Karpas-422 (cell line): ENCODE measurements around the gene DNMT1. TPM values are rescaled to one million over a fixed set of nuclear protein-coding genes. Genes with fewer than 3 reads are reported as not detected.
"Not testable (repeated sequence)": the region's sequence is repeated elsewhere in the genome, so short reads cannot be mapped to it uniquely, and the experiment has no call there.

ENCODE experiments used
- DNase-seq: peaks from one replicate; pipeline ENCODE4 v3.0.0-alpha.2; 2015
- H2AFZ ChIP-seq: fragments of 200-600 bp; sonication (generic); 2 replicates; pipeline ENCODE4 v1.6.1; 2014; ENCODE audit warnings: antibody characterized with exemption, low read length, mixed read lengths
- H3K27ac ChIP-seq: fragments of 200-600 bp; sonication (generic); 2 replicates; pipeline ENCODE4 v1.5.1; 2014; ENCODE audit warnings: mild to moderate bottlenecking, low read length, moderate library complexity
- H3K27me3 ChIP-seq: fragments of 200-600 bp; sonication (generic); 2 replicates; pipeline ENCODE4 v1.6.1; 2014; ENCODE audit warnings: low read length, mixed read lengths
- H3K36me3 ChIP-seq: fragments of 200-600 bp; sonication (generic); 2 replicates; pipeline ENCODE4 v1.6.1; 2014; ENCODE audit warnings: low read length, mixed read lengths; ENCODE audit not compliant: insufficient read depth
- H3K4me1 ChIP-seq: fragments of 200-600 bp; sonication (generic); 2 replicates; pipeline ENCODE4 v1.6.1; 2014; ENCODE audit warnings: mild to moderate bottlenecking, low read length, mixed read lengths
- H3K4me2 ChIP-seq: fragments of 200-600 bp; sonication (generic); 2 replicates; pipeline ENCODE4 v1.6.1; 2014; ENCODE audit warnings: low read length, low read depth, mild to moderate bottlenecking; ENCODE audit not compliant: poor library complexity, severe bottlenecking
- H3K4me3 ChIP-seq: fragments of 200-600 bp; sonication (generic); 2 replicates; pipeline ENCODE4 v1.5.1; 2014; ENCODE audit warnings: mild to moderate bottlenecking, antibody characterized with exemption, low read length, mixed read lengths
- H3K79me2 ChIP-seq: fragments of 200-600 bp; sonication (generic); 2 replicates; pipeline ENCODE4 v1.6.1; 2014; ENCODE audit warnings: mild to moderate bottlenecking, low read length, mixed read lengths
- H3K9ac ChIP-seq: fragments of 200-600 bp; sonication (generic); 2 replicates; pipeline ENCODE4 v1.6.0; 2014; ENCODE audit warnings: low read length
- H3K9me2 ChIP-seq: fragments of 200-600 bp; sonication (generic), shearing (Covaris generic); replicated peaks from 2 replicates; pipeline ENCODE4 v1.6.0; 2014; ENCODE audit warnings: mild to moderate bottlenecking, low read length, moderate library complexity; ENCODE audit not compliant: insufficient read depth
- H3K9me3 ChIP-seq: fragments of 300-700, 200-600 bp; sonication (generic); 2 replicates; pipeline ENCODE4 v1.6.1; 2014; ENCODE audit warnings: low read length, mixed read lengths
- H4K20me1 ChIP-seq: fragments of 200-600 bp; sonication (generic); 2 replicates; pipeline ENCODE4 v1.6.1; 2014; ENCODE audit warnings: mild to moderate bottlenecking, antibody characterized with exemption, low read length, low read depth; ENCODE audit not compliant: insufficient read depth
- total RNA-seq: library from RNA; depleted of rRNA; stranded (reverse); fragments of >200 nt; shearing (Covaris generic); gene quantifications from 2 replicates; pipeline ENCODE4 v1.2.3, GENCODE V29; 2014; ENCODE audit warnings: low replicate concordance

The DNMT1 gene
- total RNA-seq, 1 experiment from 2014 or later: 94.9 TPM

DNA sequence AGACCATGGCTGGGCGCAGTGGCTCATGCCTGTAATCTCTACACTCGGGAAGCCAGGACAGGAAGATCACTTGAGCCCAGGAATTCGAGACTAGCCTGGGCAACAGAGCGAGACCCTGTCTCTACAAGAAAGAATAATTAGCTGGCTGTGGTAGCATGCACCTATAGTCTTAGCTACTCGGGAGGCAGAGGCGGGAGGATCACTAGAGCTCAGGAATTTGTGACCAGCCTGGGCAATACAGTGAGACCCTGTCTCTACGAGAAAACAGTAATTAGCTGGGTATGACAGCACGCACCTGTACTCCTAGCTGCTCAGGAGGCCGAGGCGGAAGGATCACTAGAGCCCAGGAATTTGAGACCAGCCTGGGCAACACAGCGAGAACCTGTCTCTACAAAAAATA is 7.4 kb downstream of the DNMT1 start:
- Histone ChIP-seq H3K4me3 (no peak overlapping the region), H3K9me3 (no peaks in the 10 kb centered on the region), H3K9me2 (no peaks in the 10 kb centered on the region), H4K20me1 (peaks cover 42% of the 10 kb centered on the region), H3K4me1 (peaks cover 3% of the 10 kb centered on the region; the same call in 1 of the 2 replicates), H3K9ac (no peak overlapping the region), H3K79me2 (peaks cover 91% of the 10 kb centered on the region), H3K27ac (no peak overlapping the region), H3K36me3 (peaks cover 27% of the 10 kb centered on the region), H3K4me2 (no peak overlapping the region), H3K27me3 (no peaks in the 10 kb centered on the region), H2AFZ (no peak overlapping the region)
- DNase-seq: no peak

DNA sequence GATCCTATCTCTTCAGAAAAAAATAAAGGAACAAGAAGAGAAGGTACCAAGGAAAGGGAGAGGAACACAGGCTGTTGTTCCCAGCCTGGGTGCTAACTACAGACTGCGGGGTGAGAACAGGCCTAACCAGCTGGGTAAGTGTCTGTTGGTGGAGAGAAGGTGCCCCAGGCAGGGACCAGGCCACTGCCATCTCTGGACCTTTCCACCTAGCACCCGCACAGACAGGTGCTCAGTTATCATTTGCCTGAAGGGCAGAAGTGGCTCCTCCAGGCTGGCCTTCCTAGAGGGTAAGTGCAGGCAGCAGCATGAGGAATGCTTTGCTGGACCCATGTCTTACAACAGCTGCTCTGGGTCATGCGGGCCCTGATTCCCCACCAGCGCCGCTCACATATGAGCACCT is 10.1 kb downstream of the DNMT1 start:
- H3K79me2 ChIP-seq: peaks cover 83% of the 10 kb centered on the region
- H3K4me3 ChIP-seq: no peak overlapping the region
- no peaks in the 10 kb centered on the region for H3K9me2 ChIP-seq
- no peak overlapping the region for H3K9ac ChIP-seq
- no peak overlapping the region for H2AFZ ChIP-seq
- H3K27ac ChIP-seq: no peak overlapping the region
- H3K4me1 ChIP-seq: no peaks in the 10 kb centered on the region; the same call in 1 of the 2 replicates
- no peak overlapping the region for H3K4me2 ChIP-seq
- H3K36me3 ChIP-seq: peaks cover 30% of the 10 kb centered on the region; the same call in 1 of the 2 replicates
- H4K20me1 ChIP-seq: peaks cover 27% of the 10 kb centered on the region; the same call in 1 of the 2 replicates
- no peak for DNase-seq
- H3K9me3 ChIP-seq: no peaks in the 10 kb centered on the region
- H3K27me3 ChIP-seq: no peaks in the 10 kb centered on the region

DNA sequence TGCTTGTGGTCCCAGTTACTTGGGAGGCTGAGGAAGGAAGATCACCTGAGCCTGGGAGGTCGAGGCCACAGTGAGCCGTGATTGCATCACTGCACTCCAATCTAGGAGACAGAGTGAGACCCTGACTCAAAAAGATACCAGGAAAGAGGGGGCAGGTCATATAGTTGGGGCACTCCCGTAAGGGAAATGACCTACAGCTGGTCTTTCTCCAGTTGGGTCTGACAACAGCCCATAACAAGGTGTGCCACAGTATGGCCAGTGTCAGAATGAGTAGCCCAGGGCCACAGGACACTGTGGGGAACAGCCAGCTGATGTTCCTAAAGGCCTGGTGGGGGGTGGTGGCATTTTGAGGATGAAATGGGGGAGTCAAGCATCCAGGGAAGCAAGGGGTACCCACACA is 10.8 kb downstream of the DNMT1 start:
- Histone ChIP-seq H3K9me3 (no peaks in the 10 kb centered on the region), H3K27me3 (no peaks in the 10 kb centered on the region), H3K4me1 (no peaks in the 10 kb centered on the region), H3K4me2 (no peak overlapping the region), H3K4me3 (no peak overlapping the region), H3K36me3 (peaks cover 34% of the 10 kb centered on the region; the same call in 1 of the 2 replicates), H3K27ac (no peak overlapping the region), H3K9me2 (no peaks in the 10 kb centered on the region), H2AFZ (no peak overlapping the region), H3K79me2 (peaks cover 80% of the 10 kb centered on the region), H3K9ac (no peak overlapping the region), H4K20me1 (peaks cover 24% of the 10 kb centered on the region; the same call in 1 of the 2 replicates)
- DNase-seq: no peak

DNA sequence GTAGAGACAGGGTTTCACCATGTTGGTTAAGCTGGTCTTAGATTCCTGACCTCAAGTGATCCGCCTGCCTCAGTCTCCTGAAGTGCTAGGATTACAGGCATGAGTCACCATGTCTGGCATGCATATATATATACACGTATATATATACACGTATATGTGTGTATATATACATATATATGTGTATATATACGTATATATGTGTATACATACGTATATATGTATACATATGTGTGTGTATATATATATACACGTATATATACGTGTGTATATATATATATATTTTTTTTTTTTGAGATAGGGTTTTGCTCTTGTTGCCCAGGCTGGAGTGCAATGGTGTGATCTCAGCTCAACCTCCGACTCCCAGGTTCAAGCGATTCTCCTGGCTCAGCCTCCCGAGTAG is 11.9 kb downstream of the DNMT1 start:
- no peak overlapping the region for H3K9ac ChIP-seq
- H3K4me1 ChIP-seq: no peaks in the 10 kb centered on the region
- no peaks in the 10 kb centered on the region for H3K9me3 ChIP-seq
- peaks cover 18% of the 10 kb centered on the region; the same call in 1 of the 2 replicates for H4K20me1 ChIP-seq
- DNase-seq: no peak
- no peak overlapping the region for H2AFZ ChIP-seq
- H3K4me2 ChIP-seq: no peak overlapping the region
- peaks cover 34% of the 10 kb centered on the region; the same call in 1 of the 2 replicates for H3K36me3 ChIP-seq
- no peaks in the 10 kb centered on the region for H3K27me3 ChIP-seq
- H3K9me2 ChIP-seq: no peaks in the 10 kb centered on the region
- no peak overlapping the region for H3K27ac ChIP-seq
- no peak overlapping the region for H3K4me3 ChIP-seq
- H3K79me2 ChIP-seq: peaks cover 70% of the 10 kb centered on the region

DNA sequence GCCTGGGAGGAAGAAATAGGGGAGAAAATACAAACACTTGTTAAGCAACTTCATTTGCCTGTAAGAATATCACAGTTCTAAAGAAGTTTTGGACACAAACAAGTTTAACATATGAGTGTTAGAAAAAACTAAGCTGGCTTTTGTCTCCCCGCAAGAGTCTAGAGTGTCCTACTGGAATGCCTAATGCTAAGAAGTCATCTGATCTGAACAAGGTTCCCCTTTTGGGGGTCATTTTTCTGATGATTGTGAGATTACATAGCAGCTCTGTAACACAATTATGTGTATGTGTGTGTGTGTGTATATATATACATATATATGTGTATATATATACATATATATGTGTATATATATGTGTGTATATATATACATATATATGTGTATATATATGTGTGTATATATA is 12.7 kb downstream of the DNMT1 start:
- Histone ChIP-seq H3K9ac (no peak overlapping the region), H3K36me3 (peaks cover 39% of the 10 kb centered on the region; the same call in 1 of the 2 replicates), H3K4me3 (no peak overlapping the region), H2AFZ (no peak overlapping the region), H3K27ac (no peak overlapping the region), H3K79me2 (peaks cover 64% of the 10 kb centered on the region), H3K9me3 (no peaks in the 10 kb centered on the region), H4K20me1 (peaks cover 12% of the 10 kb centered on the region; the same call in 1 of the 2 replicates), H3K27me3 (no peaks in the 10 kb centered on the region), H3K4me1 (no peaks in the 10 kb centered on the region), H3K9me2 (no peaks in the 10 kb centered on the region), H3K4me2 (no peak overlapping the region)
- DNase-seq: no peak

DNA sequence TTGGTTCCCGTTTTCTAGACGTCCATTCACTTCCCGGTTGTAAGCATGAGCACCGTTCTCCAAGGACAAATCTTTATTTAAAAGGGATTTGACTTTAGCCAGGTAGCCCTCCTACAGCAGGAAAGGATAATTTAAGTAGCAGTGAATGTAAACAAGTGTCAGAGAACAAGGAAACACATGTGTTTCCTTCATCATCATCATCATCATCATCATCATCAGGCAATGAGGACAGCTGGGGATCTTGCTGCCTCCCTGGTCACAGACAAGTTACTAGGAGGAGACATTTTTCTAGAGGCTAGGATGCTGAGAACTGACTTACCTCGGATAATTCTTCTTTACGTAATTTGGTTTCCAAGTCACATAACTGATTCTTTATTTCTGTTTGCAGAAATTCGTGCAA is 14.3 kb downstream of the DNMT1 start:
- Histone ChIP-seq H3K79me2 (peaks cover 56% of the 10 kb centered on the region), H2AFZ (no peak overlapping the region), H3K4me1 (no peaks in the 10 kb centered on the region)

DNA sequence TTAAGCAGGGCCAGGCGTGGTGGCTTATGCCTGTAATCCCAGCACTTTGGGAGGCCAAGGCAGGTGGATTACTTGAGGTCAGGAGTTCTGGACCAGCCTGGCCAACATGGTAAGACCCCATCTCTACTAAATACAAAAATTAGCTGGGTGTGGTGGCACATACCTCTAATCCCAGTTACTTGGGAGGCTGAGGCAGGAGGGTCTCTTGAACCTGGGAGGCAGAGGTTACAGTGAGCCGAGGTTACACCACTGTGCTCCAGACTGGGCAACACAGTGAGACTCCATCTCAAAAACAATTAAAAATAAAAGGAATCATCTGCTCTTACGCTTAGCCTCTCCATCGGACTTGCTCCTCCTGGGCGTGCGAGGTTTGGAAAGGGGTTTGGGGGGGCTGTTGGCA is 14.7 kb downstream of the DNMT1 start:
- not testable (repeated sequence) for H3K9ac ChIP-seq, H3K27ac ChIP-seq, H3K4me1 ChIP-seq, H4K20me1 ChIP-seq, DNase-seq, H3K9me3 ChIP-seq, H3K27me3 ChIP-seq, H3K4me3 ChIP-seq, H3K9me2 ChIP-seq, H2AFZ ChIP-seq, H3K4me2 ChIP-seq
- Histone ChIP-seq H3K79me2 (peaks cover 58% of the 10 kb centered on the region), H3K36me3 (peaks cover 43% of the 10 kb centered on the region)

More for the DNA sequence above, 14.3 kb downstream of the DNMT1 start:
- no peak overlapping the region for H3K9ac ChIP-seq
- H3K9me3 ChIP-seq: no peaks in the 10 kb centered on the region
- 0 out of 2 replicates have a peak, but pooled peaks cover 5% of the 10 kb centered on the region for H4K20me1 ChIP-seq
- H3K27ac ChIP-seq: no peak overlapping the region
- H3K4me2 ChIP-seq: no peak overlapping the region
- no peak overlapping the region for H3K4me3 ChIP-seq
- no peaks in the 10 kb centered on the region for H3K9me2 ChIP-seq
- peaks cover 39% of the 10 kb centered on the region for H3K36me3 ChIP-seq
- H3K27me3 ChIP-seq: no peaks in the 10 kb centered on the region
- no peak for DNase-seq

DNA sequence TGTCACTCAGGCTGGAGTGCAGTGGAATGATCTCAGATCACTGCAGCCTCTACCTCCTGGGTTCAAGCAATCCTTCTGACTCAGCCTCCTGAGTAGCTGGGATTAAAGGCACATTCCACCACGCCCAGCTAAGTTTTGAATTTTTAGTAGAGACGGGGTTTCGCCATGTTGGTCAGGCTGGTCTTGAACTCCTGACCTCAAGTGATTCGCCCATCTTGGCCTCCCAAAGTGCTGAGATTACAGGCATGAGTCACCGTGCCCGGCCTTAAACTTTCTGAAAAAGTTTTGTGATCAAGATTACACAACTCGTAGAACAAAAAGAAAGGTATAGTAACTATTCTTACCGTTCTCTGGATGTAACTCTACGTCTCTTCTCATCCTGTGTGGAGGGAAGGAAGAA is 21.2 kb downstream of the DNMT1 start:
- Histone ChIP-seq H3K36me3 (peaks cover 54% of the 10 kb centered on the region), H3K79me2 (peaks cover 22% of the 10 kb centered on the region; the same call in 1 of the 2 replicates), H3K4me1 (no peaks in the 10 kb centered on the region), H2AFZ (no peak overlapping the region), H3K27me3 (no peaks in the 10 kb centered on the region), H4K20me1 (0 out of 2 replicates have a peak, but pooled peaks cover 5% of the 10 kb centered on the region), H3K9me3 (no peaks in the 10 kb centered on the region), H3K4me2 (no peak overlapping the region), H3K9me2 (no peaks in the 10 kb centered on the region), H3K27ac (no peak overlapping the region), H3K4me3 (no peak overlapping the region), H3K9ac (no peak overlapping the region)
- DNase-seq: no peak
